Frontal cortex (tissue), 4 donors: Measurements from ENCODE around the gene ZSWIM1. TPM values are rescaled to one million over a fixed set of nuclear protein-coding genes. Genes with fewer than 3 reads are reported as not detected.
"Not testable (repeated sequence)": the region's sequence is repeated elsewhere in the genome, so short reads cannot be mapped to it uniquely, and the experiment has no call there.

Source experiments
- DNase-seq, 2 donors: peaks; one replicate each; pipeline ENCODE4 v3.0.0; 2012; ENCODE audit warnings: low spot score in 2 of 2
- FAIRE-seq: peaks from 2 replicates; lab custom pipeline; 2012; peaks lifted over from hg19 to GRCh38; lab: Jason Lieb, UNC
- total RNA-seq: library from RNA; depleted of rRNA; stranded (reverse); fragments of >200 nt; gene quantifications from one replicate; pipeline ENCODE4 v1.2.3, GENCODE V29; 2014
- donor health status: control.
- donor health status: control.
- donor health status: control.

Gene ZSWIM1
- total RNA-seq, 1 donor from 2014 or later = 5.3 TPM

- FAIRE-seq (no peak), DNase-seq (no peak)
Measured at GRCh38 chr20:45852326-45852725, 28.7 kb upstream of the ZSWIM1 start.

DNA sequence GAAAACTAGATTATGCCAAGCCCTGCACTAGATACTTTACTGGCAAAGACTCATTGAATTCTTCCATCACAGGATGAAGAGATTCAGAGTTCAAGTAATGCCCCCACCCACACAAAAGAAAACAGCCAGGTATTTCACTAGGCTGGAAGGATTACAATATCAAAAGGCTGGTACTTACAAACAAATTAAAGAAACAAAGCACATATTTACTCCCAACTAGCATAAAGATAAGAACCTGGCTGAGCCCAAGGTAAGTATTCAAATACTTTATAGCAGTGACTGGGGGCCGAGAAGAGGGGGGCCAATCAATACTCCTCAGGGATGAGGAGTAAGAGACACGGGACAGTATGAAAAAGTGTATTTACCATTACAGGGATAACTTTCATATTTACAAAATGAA lies 27.5 kb upstream of the ZSWIM1 start:
- DNase-seq (no peak), FAIRE-seq (no peak)

- peak; percentile 86 to 97 for DNase-seq
- peak; percentile 54 for FAIRE-seq
Measured at GRCh38 chr20:45857114-45857881, 23.7 kb upstream of the ZSWIM1 start, which contains the start of the genes ACOT8 and ZSWIM3. ACOT8 (minus strand) TSS chr20:45857392; CDS start chr20:45857315, 77 bp downstream. ZSWIM3 (plus strand) TSS chr20:45857614; CDS start chr20:45857826, 212 bp downstream.

DNA sequence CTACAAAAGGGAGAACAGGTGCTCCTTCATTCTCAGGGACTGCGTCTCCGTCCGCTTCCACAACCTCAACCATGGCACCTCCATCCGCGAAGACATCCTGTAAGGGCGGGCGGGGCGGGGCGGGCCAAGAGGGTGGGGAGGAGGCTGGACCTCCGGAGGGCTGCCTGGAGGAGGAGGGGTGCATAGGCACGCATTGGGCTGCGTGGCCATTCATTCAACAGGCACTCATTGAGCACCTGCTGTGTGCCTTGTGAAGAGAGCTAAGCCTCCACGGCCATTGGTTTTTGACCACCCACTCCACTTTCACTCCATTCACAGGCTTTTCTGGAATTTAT lies 23.2 kb upstream of the ZSWIM1 start:
- no peak for DNase-seq
- FAIRE-seq = no peak

- DNase-seq = no peak
- no peak for FAIRE-seq
Measured at GRCh38 chr20:45859916-45860315, 21.1 kb upstream of the ZSWIM1 start.

DNA sequence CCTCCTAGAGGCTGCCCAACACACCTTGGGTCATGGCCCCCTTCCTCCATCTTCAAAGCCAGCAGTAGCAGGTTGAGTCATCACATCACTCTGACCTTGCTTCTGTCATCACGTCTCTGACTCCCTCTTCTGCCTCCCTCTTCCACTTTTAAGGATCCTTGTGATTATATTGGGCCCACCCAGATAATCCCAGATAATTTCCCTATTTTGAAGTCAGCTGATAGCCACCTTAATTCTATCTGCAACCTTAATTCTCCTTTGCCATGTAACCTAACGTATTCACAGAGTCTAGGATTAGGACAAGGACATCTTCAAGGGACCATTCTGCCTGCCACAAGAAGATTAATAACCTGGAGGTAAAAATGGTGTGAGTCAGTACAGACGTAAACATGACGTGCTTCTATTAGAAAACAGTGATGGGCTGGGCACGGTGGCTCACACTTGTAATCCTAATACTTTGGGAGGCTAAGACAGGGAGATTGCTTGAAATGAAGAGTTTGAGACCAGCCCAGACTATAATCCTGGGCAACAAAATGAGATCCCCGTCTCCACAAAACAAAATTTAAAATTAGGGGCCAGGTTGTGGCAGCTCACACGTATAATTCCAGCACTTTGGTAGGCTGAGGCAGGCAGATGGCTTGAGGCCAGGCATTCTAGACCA lies 20.3 kb upstream of the ZSWIM1 start:
- DNase-seq (no peak), FAIRE-seq (no peak)

DNA sequence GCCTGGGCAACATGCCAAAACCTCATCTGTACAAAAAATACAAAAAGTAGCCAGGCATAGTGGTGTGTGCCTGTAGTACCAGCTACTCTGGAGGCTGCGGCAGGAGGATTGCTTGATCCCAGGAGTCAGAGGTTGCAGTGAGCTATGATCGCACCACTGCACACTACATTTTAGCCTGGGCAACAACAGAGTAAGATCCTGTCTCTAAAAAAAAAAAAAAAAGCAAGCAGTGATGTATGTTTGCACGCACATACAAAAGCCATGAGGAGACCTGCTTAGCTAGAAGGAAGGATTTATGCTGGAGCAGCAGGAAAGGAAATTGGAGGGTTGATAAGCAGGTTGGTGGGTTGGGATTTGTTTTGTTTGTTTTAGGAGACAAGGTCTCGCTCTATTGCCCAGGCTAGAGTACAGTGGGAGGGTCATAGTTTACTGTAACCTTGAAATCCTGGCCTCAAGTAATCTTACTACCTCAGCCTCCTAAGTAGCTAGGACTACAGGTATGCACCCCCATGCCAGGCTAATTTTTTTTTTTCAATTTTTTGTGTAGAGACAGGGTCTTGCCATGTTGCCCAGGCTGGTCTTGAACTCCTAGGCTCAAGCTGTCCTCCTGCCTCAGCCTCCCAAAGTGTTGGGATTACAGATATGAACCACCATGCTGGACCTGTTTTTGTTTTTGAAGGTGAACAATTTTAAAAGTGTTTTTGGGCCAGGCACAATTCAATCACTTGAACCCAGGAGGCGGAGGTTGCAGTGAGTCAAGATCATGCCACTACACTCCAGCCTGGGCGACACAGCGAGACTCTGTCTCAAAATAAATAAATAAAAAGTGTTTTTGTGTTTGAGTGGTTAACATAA lies 19.6 kb upstream of the ZSWIM1 start:
- no peak for DNase-seq
- no peak for FAIRE-seq

DNA sequence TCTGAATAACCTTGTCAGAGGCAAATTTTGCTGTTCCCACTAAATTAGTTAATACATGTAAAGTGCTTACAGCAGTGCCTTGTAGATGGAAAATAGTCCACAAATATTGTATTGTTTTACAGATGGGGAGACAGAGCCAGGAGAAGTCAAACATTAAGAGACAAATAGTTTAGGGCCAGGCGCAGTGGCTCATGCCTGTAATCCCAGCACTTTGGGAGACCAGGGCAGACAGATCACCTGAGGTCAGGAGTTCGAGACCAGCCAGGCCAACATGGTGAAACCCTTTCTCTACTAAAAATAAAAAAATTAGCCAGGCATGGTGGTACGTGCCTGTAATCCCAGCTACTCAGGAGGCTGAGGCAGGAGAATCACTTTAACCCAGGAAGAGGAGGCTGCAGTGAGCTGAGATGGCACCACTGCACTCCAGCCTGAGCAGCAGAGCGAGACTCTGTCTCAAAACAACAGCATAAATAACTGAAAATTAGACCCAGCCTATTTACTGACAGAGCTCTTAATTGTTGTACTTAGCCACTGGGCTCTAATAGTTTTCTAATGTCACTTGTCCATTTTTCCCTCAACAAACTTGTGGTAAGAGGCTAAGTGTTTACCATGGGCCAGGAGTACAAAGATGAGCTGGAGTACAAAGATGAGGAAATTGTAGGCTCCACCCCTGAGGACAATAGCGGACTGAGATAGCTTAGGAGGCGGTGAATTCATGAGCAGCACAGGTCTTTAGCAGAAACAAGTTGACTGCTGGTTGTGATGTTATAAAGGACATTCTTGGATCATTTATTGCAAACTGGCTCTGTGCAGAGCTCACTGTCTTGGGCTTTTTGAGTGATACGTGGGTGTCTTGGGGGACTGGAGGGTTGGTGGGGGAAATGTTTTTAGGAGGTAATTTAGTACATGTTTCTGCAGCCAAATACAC lies 17.2 kb upstream of the ZSWIM1 start:
- DNase-seq = no peak

DNA sequence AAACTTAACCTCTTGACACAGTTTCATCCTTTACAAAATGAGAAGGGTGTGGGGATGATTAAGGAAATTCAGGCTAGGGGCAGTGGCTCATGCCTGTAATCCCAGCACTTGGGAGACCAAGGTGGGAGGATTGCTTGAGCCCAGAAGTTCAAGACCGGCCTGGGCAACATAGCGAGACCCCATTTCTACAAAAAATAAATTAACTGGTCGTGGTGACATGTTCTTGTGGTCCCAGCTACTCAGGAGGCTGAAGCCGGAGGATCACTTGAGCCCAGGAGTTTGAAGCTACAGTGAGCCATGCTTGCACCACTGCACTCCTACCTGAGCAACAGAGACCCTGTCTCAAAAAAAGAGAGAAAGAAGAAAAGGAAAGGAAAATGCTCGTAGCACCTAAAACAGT lies 14.6 kb upstream of the ZSWIM1 start:
- DNase-seq (no peak), FAIRE-seq (no peak)

More for the DNA sequence above, 17.2 kb upstream of the ZSWIM1 start:
- FAIRE-seq = no peak

DNA sequence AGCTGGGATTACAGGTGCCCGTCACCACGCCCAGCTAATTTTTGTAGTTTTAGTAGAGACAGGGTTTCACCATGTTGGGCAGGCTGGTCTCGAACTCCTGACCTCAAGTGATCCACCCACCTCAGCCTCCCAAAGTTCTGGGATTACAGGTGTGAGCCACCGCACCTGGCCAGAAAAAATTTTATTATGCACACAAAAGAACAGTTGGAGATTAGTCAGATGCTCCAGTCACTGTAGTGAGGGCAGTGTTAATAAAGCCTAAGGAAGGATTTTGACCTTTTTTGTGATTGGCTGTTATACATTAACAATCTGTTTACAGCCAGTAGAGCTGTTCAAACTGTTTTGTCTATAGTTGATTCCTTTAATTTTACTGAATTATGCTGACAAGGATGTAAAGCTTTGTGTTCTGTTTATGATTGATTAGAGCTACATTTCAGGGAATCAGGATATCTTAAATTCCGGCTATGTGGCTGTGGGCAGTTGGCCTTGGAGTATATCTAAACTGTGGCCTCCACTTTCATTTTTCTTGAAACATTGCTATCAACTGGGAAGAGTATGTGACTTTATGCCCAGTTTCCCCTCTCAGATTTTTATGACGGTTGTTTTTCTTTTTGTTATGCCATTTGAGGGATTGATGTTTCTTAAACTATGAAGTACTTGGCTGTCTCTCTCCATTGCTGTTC lies 13.8 kb upstream of the ZSWIM1 start:
- FAIRE-seq (no peak), DNase-seq (no peak)

DNA sequence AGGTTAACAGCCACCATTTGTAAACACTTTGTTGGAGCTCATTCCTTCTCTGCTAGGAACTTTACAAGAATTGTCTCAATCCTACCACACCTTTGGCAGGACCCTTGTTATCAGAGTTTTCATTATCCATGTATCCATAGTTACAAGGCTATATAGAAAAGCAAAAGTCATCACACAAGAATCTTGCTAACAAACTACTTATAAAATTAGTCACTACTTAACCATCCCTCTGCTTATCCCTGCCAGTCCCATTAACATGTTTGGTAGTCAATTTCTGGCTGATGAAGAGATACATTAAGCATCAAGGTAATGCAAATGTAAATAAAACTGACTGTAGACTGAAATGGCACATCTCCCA lies 13.2 kb upstream of the ZSWIM1 start:
- DNase-seq (no peak), FAIRE-seq (no peak)

DNA sequence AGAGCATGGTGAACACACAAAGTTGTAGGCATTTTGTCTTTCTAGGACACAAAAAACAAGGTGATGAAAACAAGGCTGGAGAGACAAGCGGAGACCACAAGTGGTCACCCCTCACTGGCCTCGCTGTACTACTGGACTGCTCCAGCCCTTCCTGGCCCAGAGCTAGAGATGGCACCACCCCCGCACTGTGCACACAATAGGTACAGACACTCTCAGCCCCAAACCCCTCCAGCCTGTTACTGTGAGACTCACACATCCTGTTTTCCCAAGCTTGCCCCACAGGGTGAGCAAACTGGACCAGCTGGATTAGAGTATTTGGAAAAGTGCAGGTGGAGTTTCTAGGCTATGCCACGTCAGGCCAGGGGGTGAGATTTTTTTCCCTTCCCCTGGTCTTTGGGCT lies 8.4 kb upstream of the ZSWIM1 start:
- no peak for DNase-seq
- no peak for FAIRE-seq

DNA sequence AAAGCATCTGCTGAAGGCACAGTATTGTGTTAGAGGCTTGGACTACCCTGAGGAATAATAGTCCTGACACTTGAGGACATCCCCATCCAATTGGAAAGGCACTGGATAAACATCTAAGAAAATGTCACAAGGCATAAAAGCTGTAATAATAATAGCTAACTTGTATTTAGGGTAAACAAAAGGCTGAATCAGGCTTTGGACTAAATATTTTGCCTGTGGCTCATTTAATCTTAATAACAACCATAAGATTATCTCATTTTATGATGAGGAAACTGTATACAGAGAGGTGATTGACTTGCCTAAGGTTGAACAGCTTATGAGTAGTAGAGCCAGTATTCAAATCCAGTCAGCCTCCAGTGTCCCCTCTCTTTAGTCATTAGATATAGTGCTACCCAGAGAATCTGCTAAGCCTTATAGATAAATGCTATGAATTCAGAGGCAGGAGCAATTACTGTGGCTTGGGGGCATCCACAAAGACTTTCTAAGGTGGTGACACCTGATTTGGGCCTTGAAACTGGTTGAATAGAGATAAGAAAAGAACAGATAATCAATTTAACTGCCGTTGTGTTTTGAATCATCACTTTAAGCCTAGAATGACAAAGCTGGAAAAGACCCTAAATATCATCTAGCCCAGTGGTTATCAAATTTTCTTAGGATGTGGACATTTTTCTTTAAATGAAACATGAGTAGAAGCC lies 7.5 kb upstream of the ZSWIM1 start:
- DNase-seq (no peak), FAIRE-seq (no peak)

- not testable (repeated sequence) for FAIRE-seq, DNase-seq
Measured at GRCh38 chr20:45874104-45874481, 6.9 kb upstream of the ZSWIM1 start.

GRCh38 chr20:45874576-45874975 lies 6.5 kb upstream of the ZSWIM1 start:
- DNase-seq = no peak
- FAIRE-seq = no peak

DNA sequence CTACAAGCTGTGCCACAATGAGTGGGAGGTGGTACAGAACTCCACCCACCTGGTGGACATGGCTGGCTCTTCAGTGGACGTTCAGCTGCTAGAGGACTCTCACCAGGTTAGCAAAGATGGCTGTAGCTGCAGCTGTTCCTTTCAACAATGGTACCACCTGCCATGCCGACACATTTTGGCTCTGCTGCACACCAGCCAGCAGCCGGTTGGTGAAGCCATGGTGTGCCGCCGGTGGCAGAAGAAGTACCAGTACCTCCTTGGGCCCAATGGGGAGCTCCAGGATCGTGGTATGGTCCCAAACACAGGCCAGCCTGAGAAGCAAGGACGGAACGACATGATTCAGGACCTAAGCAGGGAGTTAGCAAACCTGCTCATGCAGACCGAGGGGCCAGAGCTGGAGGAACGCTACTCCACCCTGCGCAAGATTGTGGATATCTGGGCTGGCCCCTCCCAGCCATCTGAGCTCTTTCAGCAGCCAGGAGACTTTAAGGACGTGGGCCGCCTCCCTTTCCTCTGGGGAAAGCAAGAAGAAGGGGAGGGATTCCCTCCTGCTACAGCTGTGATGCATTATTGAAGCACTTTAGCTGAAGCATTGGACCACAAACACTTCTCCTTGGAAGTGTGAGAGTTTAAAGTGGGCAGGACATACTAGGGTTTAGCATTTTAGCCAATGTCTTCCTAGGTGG lies 2.8 kb upstream of the ZSWIM1 start:
- FAIRE-seq (no peak), DNase-seq (no peak)

- DNase-seq = no peak
- no peak for FAIRE-seq
Measured at GRCh38 chr20:45882469-45883099, 1.6 kb downstream of the ZSWIM1 start.

- no peak for FAIRE-seq
- DNase-seq = no peak
Measured at GRCh38 chr20:45883100-45883469, 2.1 kb downstream of the ZSWIM1 start.
